T47D (cell line): ENCODE data around the gene NCR3LG1.
"Not testable (repeated sequence)": the region's sequence is repeated elsewhere in the genome, so short reads cannot be mapped to it uniquely, and the experiment has no call there.

Experiments used
- DNase-seq, 2 experiments: peaks; one replicate each; pipeline versions ENCODE4 v3.0.0 to v3.0.0-alpha.2; 2011 to 2012; ENCODE audit warnings: low read depth in 1 of 2, low spot score in 1 of 2
- JUND ChIP-seq: IDR thresholded peaks from 2 replicates; pipeline ENCODE4 v1.6.1; 2012; ENCODE audit warnings: low read depth
- in situ Hi-C: cut with HindIII; loops from 2 replicates; pipeline ENCODE4 v1.10.0; 2016; ENCODE audit warnings: low sequenced_read_pairs, low pct_unique_long_range_greater_than_20kb

Gene NCR3LG1

GRCh38 chr11:17412488-17413180 is 61.0 kb downstream of the NCR3LG1 start:
- peak in 1 of 2 experiments; percentile 66 for DNase-seq
- no peak for TF ChIP-seq JUND
- in situ Hi-C loops, result no loop called here

- TF ChIP-seq JUND, result no peak
- in situ Hi-C loops, result no loop called here
- peak; percentile 52 to 83 for DNase-seq
Measured at GRCh38 chr11:17413414-17414316, 62.1 kb downstream of the NCR3LG1 start.

GRCh38 chr11:17414317-17414737 is 62.7 kb downstream of the NCR3LG1 start:
- DNase-seq, result no peak
- in situ Hi-C loops, result no loop called here
- no peak for TF ChIP-seq JUND

- in situ Hi-C loops, result no loop called here
- TF ChIP-seq JUND, result no peak
- DNase-seq, result no peak
Measured at GRCh38 chr11:17414992-17415391, 63.4 kb downstream of the NCR3LG1 start.

GRCh38 chr11:17415523-17416104 is 64.0 kb downstream of the NCR3LG1 start:
- DNase-seq, result no peak
- no peak for TF ChIP-seq JUND
- in situ Hi-C loops, result no loop called here

- in situ Hi-C loops, result no loop called here
- DNase-seq, result no peak
- TF ChIP-seq JUND, result no peak
Measured at GRCh38 chr11:17416492-17416891, 64.9 kb downstream of the NCR3LG1 start.

GRCh38 chr11:17418444-17419081 is 67.0 kb downstream of the NCR3LG1 start:
- in situ Hi-C loops, result no loop called here

GRCh38 chr11:17421781-17422180 is 70.2 kb downstream of the NCR3LG1 start:
- DNase-seq, result no peak
- no peak for TF ChIP-seq JUND
- in situ Hi-C loops, result no loop called here

More at GRCh38 chr11:17418444-17419081, 67.0 kb downstream of the NCR3LG1 start:
- no peak for DNase-seq
- no peak for TF ChIP-seq JUND

- DNase-seq, result no peak
- TF ChIP-seq JUND, result no peak
- in situ Hi-C loops, result no loop called here
Measured at GRCh38 chr11:17423533-17424310, 72.1 kb downstream of the NCR3LG1 start.

GRCh38 chr11:17426233-17426632 is 74.6 kb downstream of the NCR3LG1 start:
- in situ Hi-C loops, DNase-seq: not testable (repeated sequence)
